NCI-H1436 (cell line): ENCODE results near the gene MRPL44.
"Not testable (repeated sequence)": the region's sequence is repeated elsewhere in the genome, so short reads cannot be mapped to it uniquely, and the experiment has no call there.

ENCODE experiments used
- DNase-seq: peaks from one replicate; lab custom pipeline; 2025; lab: John Stamatoyannopoulos, UW

MRPL44 gene

GRCh38 chr2:223936862-223937326, 20.4 kb upstream of the MRPL44 start:
- no peak for DNase-seq

GRCh38 chr2:223937535-223937934, 19.7 kb upstream of the MRPL44 start:
- no peak for DNase-seq

GRCh38 chr2:223939438-223939837, 17.8 kb upstream of the MRPL44 start:
- not testable (repeated sequence) for DNase-seq

GRCh38 chr2:223941579-223942277, 15.5 kb upstream of the MRPL44 start:
- no peak for DNase-seq

GRCh38 chr2:223943135-223943534, 14.1 kb upstream of the MRPL44 start:
- DNase-seq: no peak

GRCh38 chr2:223943561-223944008, 13.7 kb upstream of the MRPL44 start:
- DNase-seq: no peak

GRCh38 chr2:223944166-223944702, 13.0 kb upstream of the MRPL44 start:
- DNase-seq: no peak

GRCh38 chr2:223944703-223945531, 12.3 kb upstream of the MRPL44 start, which contains the start of gene WDFY1:
Gene WDFY1 (minus strand): TSS chr2:223945335. CDS start chr2:223945284, 51 bp downstream.
- DNase-seq: peak; percentile 74

GRCh38 chr2:223945755-223946154, 11.5 kb upstream of the MRPL44 start:
- no peak for DNase-seq

GRCh38 chr2:223947711-223948205, 9.5 kb upstream of the MRPL44 start:
- DNase-seq: no peak

- DNase-seq: no peak
Measured at GRCh38 chr2:223949241-223949840, 7.9 kb upstream of the MRPL44 start.

- DNase-seq: no peak
Measured at GRCh38 chr2:223950448-223951347, 6.6 kb upstream of the MRPL44 start.

- DNase-seq: no peak
Measured at GRCh38 chr2:223952280-223952968, 4.8 kb upstream of the MRPL44 start.

- no peak for DNase-seq
Measured at GRCh38 chr2:223954401-223954800, 2.9 kb upstream of the MRPL44 start.

GRCh38 chr2:223956300-223956699, 963 bp upstream of the MRPL44 start:
- no peak for DNase-seq

GRCh38 chr2:223959688-223960087, 2.4 kb downstream of the MRPL44 start:
- no peak for DNase-seq

GRCh38 chr2:223967981-223968380, 10.7 kb downstream of the MRPL44 start:
- no peak for DNase-seq

- no peak for DNase-seq
Measured at GRCh38 chr2:223969315-223969714, 12.1 kb downstream of the MRPL44 start.

- no peak for DNase-seq
Measured at GRCh38 chr2:223969856-223970255, 12.6 kb downstream of the MRPL44 start.

GRCh38 chr2:223970343-223971128, 13.3 kb downstream of the MRPL44 start:
- peak; percentile 32 for DNase-seq
